Activated CD4-positive, alpha-beta T cell treated with anti-CD3 and anti-CD28 coated beads, Interleukin-2, Interleukin-4, amounts not matched to agents 100 ng/mL and 50 ng/mL, durations not matched to agents 16 hours and 8 hours (primary cell): Measurements from ENCODE around the gene CAMTA1.

Experiments
- DNase-seq: peaks from one replicate; pipeline ENCODE4 v3.0.0-alpha.2; 2020; ENCODE audit warnings: low spot score

CAMTA1 gene

GRCh38 chr1:7287013-7287412 is 501.8 kb downstream of the CAMTA1 start:
- DNase-seq: no peak

- DNase-seq: no peak
Measured at GRCh38 chr1:7288992-7289391, 503.7 kb downstream of the CAMTA1 start.

GRCh38 chr1:7289694-7290093 is 504.4 kb downstream of the CAMTA1 start:
- no peak for DNase-seq

- no peak for DNase-seq
Measured at GRCh38 chr1:7290971-7291970, 506.0 kb downstream of the CAMTA1 start.

GRCh38 chr1:7292036-7292681 is 506.9 kb downstream of the CAMTA1 start:
- DNase-seq: no peak

GRCh38 chr1:7292714-7293419 is 507.6 kb downstream of the CAMTA1 start:
- DNase-seq: no peak

GRCh38 chr1:7293702-7294629 is 508.7 kb downstream of the CAMTA1 start:
- DNase-seq: no peak

- no peak for DNase-seq
Measured at GRCh38 chr1:7294636-7295035, 509.4 kb downstream of the CAMTA1 start.

GRCh38 chr1:7295946-7296345 is 510.7 kb downstream of the CAMTA1 start:
- no peak for DNase-seq

GRCh38 chr1:7296968-7297367 is 511.7 kb downstream of the CAMTA1 start:
- no peak for DNase-seq

- DNase-seq: no peak
Measured at GRCh38 chr1:7298145-7298544, 512.9 kb downstream of the CAMTA1 start.

GRCh38 chr1:7298749-7299151 is 513.5 kb downstream of the CAMTA1 start:
- no peak for DNase-seq

- DNase-seq: no peak
Measured at GRCh38 chr1:7299329-7299799, 514.1 kb downstream of the CAMTA1 start.

GRCh38 chr1:7299994-7300393 is 514.7 kb downstream of the CAMTA1 start:
- DNase-seq: no peak

GRCh38 chr1:7300893-7301663 is 515.8 kb downstream of the CAMTA1 start:
- no peak for DNase-seq

- no peak for DNase-seq
Measured at GRCh38 chr1:7301664-7301981, 516.4 kb downstream of the CAMTA1 start.

- DNase-seq: no peak
Measured at GRCh38 chr1:7302126-7302525, 516.9 kb downstream of the CAMTA1 start.

- DNase-seq: no peak
Measured at GRCh38 chr1:7302873-7303272, 517.6 kb downstream of the CAMTA1 start.

GRCh38 chr1:7303554-7304317 is 518.5 kb downstream of the CAMTA1 start:
- no peak for DNase-seq

GRCh38 chr1:7313081-7313546 is 527.9 kb downstream of the CAMTA1 start:
- no peak for DNase-seq
